ENCODE measurements around the gene ACOX2. TPM values are rescaled to one million over a fixed set of nuclear protein-coding genes. Genes with fewer than 3 reads are reported as not detected.

The ACOX2 gene
- total RNA-seq, 1 experiment from 2014 or later, result 3.2 TPM

GRCh38 chr3:58522759-58523425, 14.1 kb downstream of the ACOX2 start:
- no TSS peak for BruUV-seq (replicated peaks)
- Histone ChIP-seq H3K4me3 (ENCODE audit: low read depth in 2 of 2, low read length in 2 of 2) (no peak overlapping the region), H3K27me3 (ENCODE audit: control insufficient read depth, insufficient read depth, low read length) (no peaks in the 10 kb centered on the region), H3K27ac (ENCODE audit: low read length) (peak overlapping the region; percentile 59; the same call in 1 of the 2 replicates), H3K9me3 (ENCODE audit: control insufficient read depth, insufficient read depth, low read depth, low read length) (no peaks in the 10 kb centered on the region), H3K36me3 (ENCODE audit: control insufficient read depth, insufficient read depth, low read length) (no peaks in the 10 kb centered on the region), H3K4me1 (ENCODE audit: control insufficient read depth, insufficient read depth, low read length) (peaks cover 29% of the 10 kb centered on the region)
- in situ Hi-C loops (cut with HindIII; ENCODE audit: low pct_unique_long_range_greater_than_20kb, low sequenced_read_pairs), result no loop called here
- intact Hi-C loops (cut with micrococcal nuclease; ENCODE audit: unreplicated experiment), result no loop called here
- TF ChIP-seq SIN3A (IDR thresholded peaks at IDR 0.05; ENCODE audit: borderline replicate concordance, insufficient read depth, low read depth, low read length), result no peak
- no peak for TF ChIP-seq POLR2AphosphoS5 (IDR thresholded peaks at IDR 0.05; ENCODE audit: low read depth, low read length)
- TF ChIP-seq CTCF (IDR thresholded peaks at IDR 0.05), result no peak
- TF ChIP-seq TCF7L2 (IDR thresholded peaks at IDR 0.05; ENCODE audit: low read depth, low read length), result no peak
- ATAC-seq (no peak), DNase-seq (ENCODE audit: low read depth, low spot score) (no peak)
- ChIA-PET CTCF (no interaction called here), POLR2A (interaction anchor here (0.6 kb wide), 1 partner anchor 90 kb away, joined by 3 read pairs; no protein-coding TSS in a partner anchor)

GRCh38 chr3:58521917-58522631, 14.9 kb downstream of the ACOX2 start:
- CTCF ChIA-PET, result interaction anchor here (0.6 kb wide), 1 partner anchor 24 kb away, joined by 3 read pairs; no protein-coding TSS in a partner anchor
- in situ Hi-C loops (cut with HindIII; ENCODE audit: low pct_unique_long_range_greater_than_20kb, low sequenced_read_pairs), result no loop called here
- no peak for ATAC-seq

More at GRCh38 chr3:58521917-58522631, 14.9 kb downstream of the ACOX2 start:
- Histone ChIP-seq H3K27ac (ENCODE audit: low read length) (peak overlapping the region; percentile 59), H3K9me3 (ENCODE audit: control insufficient read depth, insufficient read depth, low read depth, low read length) (no peaks in the 10 kb centered on the region), H3K4me1 (ENCODE audit: control insufficient read depth, insufficient read depth, low read length) (peaks cover 25% of the 10 kb centered on the region), H3K27me3 (ENCODE audit: control insufficient read depth, insufficient read depth, low read length) (no peaks in the 10 kb centered on the region), H3K4me3 (ENCODE audit: low read depth in 2 of 2, low read length in 2 of 2) (no peak overlapping the region), H3K36me3 (ENCODE audit: control insufficient read depth, insufficient read depth, low read length) (no peaks in the 10 kb centered on the region)
- no TSS peak for BruUV-seq (replicated peaks)
- POLR2A ChIA-PET, result interaction anchor here (0.6 kb wide), 2 partner anchors 71 to 89 kb away, joined by 3 to 12 read pairs; no protein-coding TSS in a partner anchor
- intact Hi-C loops (cut with micrococcal nuclease; ENCODE audit: unreplicated experiment), result no loop called here
- TF ChIP-seq REST (IDR thresholded peaks at IDR 0.05; ENCODE audit: insufficient read depth in 1 of 2, low read depth in 2 of 2, low read length in 1 of 2), result peak; percentile 42 to 46; a peak in 1 of 4 replicates
- TF ChIP-seq CTCF (IDR thresholded peaks at IDR 0.05), result no peak
- no peak for DNase-seq (ENCODE audit: low read depth, low spot score)
